ENCODE measurements around the gene PSD4.

PSD4 gene

DNA sequence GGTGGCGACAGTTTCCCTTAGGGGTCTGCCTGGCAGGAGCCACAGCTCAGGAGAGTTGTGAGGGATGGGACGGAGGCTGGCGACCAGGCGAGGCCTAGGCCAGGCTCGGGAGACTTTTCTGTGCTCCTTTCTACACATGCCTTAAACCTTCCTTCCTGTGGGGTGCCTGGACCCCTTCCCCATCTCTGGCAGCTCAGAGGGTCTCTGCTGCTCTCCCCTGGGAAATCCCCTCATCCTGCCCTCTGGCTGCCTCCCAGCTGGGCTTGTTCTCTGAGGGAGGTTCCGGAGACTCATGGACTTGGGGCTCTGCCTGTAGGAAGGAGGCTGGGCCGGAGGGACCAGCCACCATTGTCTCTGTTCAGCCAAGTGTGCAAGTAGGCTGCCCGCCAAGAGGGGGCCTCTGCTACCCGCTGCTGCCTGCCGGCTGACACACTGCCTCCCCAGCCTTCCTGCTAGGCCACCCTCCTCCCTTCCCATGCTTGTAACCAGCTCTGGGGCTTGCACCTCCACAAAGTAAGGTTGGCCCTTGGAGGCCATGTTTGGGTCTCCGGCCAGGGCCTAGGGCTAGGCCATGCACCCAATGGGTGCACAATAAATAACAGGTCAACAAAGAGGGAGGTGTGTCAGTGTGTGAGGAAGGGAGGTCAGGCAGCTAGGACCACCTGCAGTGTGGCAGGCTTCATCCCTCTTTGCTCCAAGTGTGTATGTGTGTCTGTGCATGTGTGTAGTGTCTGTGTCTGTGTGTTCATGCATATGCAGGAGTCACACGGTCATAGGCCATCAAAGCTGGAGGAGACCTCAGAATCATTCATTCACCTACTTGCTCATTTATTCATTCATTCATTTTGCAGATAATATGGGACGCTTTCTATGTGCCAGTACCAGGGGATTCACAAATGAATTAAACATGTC, 28.8 kb downstream of the PSD4 start:
- no peak overlapping the region for H3K4me3 ChIP-seq (ENCODE audit: low read depth, low read length)
- DNase-seq (ENCODE audit: low read depth), result no peak
- TF ChIP-seq, protein P1, sequence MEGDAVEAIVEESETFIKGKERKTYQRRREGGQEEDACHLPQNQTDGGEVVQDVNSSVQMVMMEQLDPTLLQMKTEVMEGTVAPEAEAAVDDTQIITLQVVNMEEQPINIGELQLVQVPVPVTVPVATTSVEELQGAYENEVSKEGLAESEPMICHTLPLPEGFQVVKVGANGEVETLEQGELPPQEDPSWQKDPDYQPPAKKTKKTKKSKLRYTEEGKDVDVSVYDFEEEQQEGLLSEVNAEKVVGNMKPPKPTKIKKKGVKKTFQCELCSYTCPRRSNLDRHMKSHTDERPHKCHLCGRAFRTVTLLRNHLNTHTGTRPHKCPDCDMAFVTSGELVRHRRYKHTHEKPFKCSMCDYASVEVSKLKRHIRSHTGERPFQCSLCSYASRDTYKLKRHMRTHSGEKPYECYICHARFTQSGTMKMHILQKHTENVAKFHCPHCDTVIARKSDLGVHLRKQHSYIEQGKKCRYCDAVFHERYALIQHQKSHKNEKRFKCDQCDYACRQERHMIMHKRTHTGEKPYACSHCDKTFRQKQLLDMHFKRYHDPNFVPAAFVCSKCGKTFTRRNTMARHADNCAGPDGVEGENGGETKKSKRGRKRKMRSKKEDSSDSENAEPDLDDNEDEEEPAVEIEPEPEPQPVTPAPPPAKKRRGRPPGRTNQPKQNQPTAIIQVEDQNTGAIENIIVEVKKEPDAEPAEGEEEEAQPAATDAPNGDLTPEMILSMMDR (conservative IDR thresholded peaks at IDR 0.05; ENCODE audit: low read depth, low read length), result no peak

DNA sequence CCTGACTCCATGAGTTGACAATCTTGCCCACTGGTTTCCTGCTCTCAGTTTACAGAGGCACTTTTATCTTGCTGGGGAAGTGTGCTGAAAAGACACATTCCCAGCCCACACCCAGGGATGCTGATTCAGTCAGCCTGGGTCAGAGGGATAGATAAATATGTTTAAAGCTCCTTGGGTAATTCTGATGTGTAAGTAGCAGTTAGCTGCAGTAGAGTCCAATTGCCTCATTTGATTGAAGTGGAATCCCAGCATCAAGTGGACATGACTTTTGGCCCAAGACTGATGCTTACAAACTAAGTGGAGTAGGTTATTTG, 29.4 kb downstream of the PSD4 start:
- no peak overlapping the region for H3K4me3 ChIP-seq (ENCODE audit: low read depth, low read length)
- no peak for DNase-seq (ENCODE audit: low read depth)

DNA sequence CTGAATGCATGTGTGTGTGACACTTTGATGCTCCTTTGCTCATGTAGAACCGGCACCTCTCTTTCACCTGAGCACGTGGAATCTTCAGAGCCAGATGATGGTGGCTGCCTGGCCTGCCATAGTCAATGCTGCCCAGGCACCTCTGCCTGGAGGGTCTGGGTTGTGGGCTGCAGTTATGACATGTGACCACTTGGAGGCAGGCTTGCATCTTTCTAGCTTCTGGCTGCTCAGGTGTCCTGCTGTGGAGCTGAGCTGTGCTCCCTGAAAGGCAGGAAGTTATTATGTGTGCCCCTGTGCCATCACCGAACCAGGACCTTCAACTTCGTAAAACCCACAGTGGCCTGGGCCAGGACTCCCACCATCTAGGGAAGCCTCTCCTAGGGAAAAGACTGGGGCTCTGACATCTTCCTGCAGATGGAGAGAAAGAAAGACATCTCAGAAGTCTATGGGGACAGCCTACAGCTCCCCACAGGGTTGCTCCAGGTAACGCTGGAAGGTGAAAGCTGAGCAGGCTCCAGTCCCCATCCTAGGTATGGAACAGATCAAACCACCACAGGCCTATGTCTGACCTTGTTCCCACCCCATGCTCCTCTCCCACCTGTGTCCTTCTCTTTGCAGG, 30.2 kb downstream of the PSD4 start:
- no peak overlapping the region for H3K4me3 ChIP-seq (ENCODE audit: low read depth, low read length)
- TF ChIP-seq, protein P1 (conservative IDR thresholded peaks at IDR 0.05; ENCODE audit: low read depth, low read length), result peak; percentile 95

More for the DNA sequence above, 29.4 kb downstream of the PSD4 start:
- TF ChIP-seq, protein P1 (conservative IDR thresholded peaks at IDR 0.05; ENCODE audit: low read depth, low read length), result no peak

DNA sequence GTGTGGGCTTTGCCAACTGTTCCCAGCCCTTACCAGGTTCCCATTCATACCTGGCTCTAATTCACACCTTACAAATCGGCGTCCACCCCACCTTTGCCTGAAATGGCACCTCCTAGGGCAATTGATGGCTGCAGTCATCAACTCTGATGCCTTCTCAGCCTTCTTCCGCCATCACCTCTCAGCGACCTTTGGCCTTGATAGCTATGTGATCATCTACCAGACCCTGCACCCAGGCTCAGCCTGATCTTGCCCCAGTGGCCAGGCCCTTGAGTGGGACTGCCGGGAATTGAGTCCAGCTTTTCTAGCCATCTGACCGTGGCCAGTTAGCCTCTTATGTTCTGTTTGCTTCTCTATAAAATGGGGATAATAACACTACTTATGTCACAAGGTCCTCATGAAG, 32.5 kb downstream of the PSD4 start:
- no peak overlapping the region for H3K4me3 ChIP-seq (ENCODE audit: low read depth, low read length)
- no peak for DNase-seq (ENCODE audit: low read depth)
- TF ChIP-seq, protein P1 (conservative IDR thresholded peaks at IDR 0.05; ENCODE audit: low read depth, low read length), result no peak

More for the DNA sequence above, 30.2 kb downstream of the PSD4 start:
- peak; percentile 85 for DNase-seq (ENCODE audit: low read depth)

DNA sequence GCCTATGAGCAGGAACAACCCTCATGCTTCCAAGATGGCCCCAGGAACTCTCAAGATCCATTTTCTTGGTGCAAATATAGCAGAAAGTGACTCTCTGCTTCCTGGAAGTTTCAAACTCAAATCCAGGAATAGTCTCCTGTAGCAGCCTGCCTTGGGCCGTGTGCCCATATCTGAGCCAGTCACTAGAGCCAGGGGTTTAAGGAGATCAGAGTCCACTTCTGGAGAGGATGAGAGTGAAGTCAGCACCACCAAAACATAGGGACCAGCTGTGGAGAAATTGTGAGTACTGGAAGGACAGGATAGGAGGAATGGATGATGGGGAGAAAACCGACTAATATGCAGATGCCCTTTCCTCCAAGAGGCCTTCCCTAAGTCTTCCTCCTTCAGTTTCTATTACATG, 33.2 kb downstream of the PSD4 start:
- TF ChIP-seq, protein P1 (conservative IDR thresholded peaks at IDR 0.05; ENCODE audit: low read depth, low read length), result no peak
- DNase-seq (ENCODE audit: low read depth), result no peak

DNA sequence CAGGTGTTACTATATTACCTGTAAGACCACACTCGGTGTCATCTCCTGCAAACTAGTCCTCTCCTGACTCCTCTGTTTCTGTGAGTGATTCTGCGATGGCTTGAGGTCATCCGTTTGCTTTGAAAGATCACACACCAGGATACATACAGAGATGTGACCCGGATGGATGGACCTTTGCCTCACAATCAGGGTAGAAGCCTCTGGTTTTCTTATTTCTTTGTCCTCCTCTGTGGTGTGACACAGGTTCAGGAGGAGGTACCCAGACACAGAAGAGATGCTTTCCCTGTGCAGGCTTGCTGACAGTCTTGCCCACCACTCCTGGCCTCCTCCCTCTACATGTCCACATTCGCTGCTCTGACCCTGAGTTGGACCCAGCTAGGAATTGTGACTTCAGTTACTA, 34.6 kb downstream of the PSD4 start:
- TF ChIP-seq, protein P1 (conservative IDR thresholded peaks at IDR 0.05; ENCODE audit: low read depth, low read length), result no peak

More for the DNA sequence above, 33.2 kb downstream of the PSD4 start:
- no peak overlapping the region for H3K4me3 ChIP-seq (ENCODE audit: low read depth, low read length)

More for the DNA sequence above, 34.6 kb downstream of the PSD4 start:
- no peak for DNase-seq (ENCODE audit: low read depth)
- no peak overlapping the region for H3K4me3 ChIP-seq (ENCODE audit: low read depth, low read length)

Data from choroid plexus epithelial cell (primary cell).